Prostate gland (tissue), 2 donors: ENCODE measurements around the gene NTNG1. TPM values are rescaled to one million over a fixed set of nuclear protein-coding genes. Genes with fewer than 3 reads are reported as not detected.

Experiments
- DNase-seq: peaks from one replicate; pipeline ENCODE4 v3.0.0-alpha.2; 2019; ENCODE audit warnings: low spot score
- H3K27ac ChIP-seq, 2 donors: fragments of 200-600 bp; sonication (generic); 2 replicates each; pipeline ENCODE4 v1.5.1; 2017 to 2019
- H3K27me3 ChIP-seq: fragments of 200-600 bp; sonication (generic); replicated peaks from 2 replicates; pipeline ENCODE4 v1.5.1; 2019; ENCODE audit not compliant: insufficient read depth
- H3K36me3 ChIP-seq, 2 donors: fragments of 200-600 bp; sonication (generic); 1 replicate in 1 of 2; 2 replicates in 1 of 2; pipeline versions ENCODE4 v1.5.1 to v1.8.1; 2017 to 2019
- H3K4me1 ChIP-seq: fragments of 200-600 bp; sonication (generic); replicated peaks from 2 replicates; pipeline ENCODE4 v1.5.1; 2019
- H3K4me3 ChIP-seq, 2 donors: fragments of 200-600 bp; sonication (generic); 2 replicates each; pipeline ENCODE4 v1.5.1; 2017 to 2019
- H3K9me3 ChIP-seq: fragments of 200-600 bp; sonication (generic); 2 replicates; pipeline ENCODE4 v1.5.1; 2017
- POLR2A ChIP-seq: fragments of 450-650 bp; IDR thresholded peaks from one replicate; pipeline ENCODE4 v1.6.1; 2016; ENCODE audit warnings: antibody characterized with exemption, mild to moderate bottlenecking
- POLR2AphosphoS5 ChIP-seq: sonication (generic); formaldehyde crosslinking; IDR thresholded peaks from one replicate; pipeline ENCODE4 v1.6.1; 2017; ENCODE audit warnings: antibody characterized with exemption
- WGBS: methylation state at CpG from one replicate; pipeline ENCODE4 v1.1.5; 2018; 5-methylcytosine and 5-hydroxymethylcytosine counted together
- intact Hi-C: fragments of 100-400 bp; cut with DNase I; formaldehyde crosslinking; loops from one replicate; pipeline ENCODE4 v1.14.2; 2022
- total RNA-seq, 2 donors: library from RNA; depleted of rRNA; stranded (reverse); fragments of >200 nt; gene quantifications; one replicate each; pipeline ENCODE4 v1.1.0, GENCODE V29; 2016
- TF ChIP-seq, protein P1 (sequence below), 4 experiments: fragments of 200-600 bp in 2 of 4; fragments of 450-650 bp in 2 of 4; sonication (generic) in 2 of 4; IDR thresholded peaks; 1 replicate in 3 of 4; 2 replicates in 1 of 4; pipeline ENCODE4 v1.5.1; 2016 to 2019; ENCODE audit warnings: antibody characterized with exemption in 4 of 4, mild to moderate bottlenecking in 2 of 4, moderate library complexity in 2 of 4

NTNG1 gene
- total RNA-seq, 2 donors from 2014 or later = 2.6 to 5.1 TPM

DNA sequence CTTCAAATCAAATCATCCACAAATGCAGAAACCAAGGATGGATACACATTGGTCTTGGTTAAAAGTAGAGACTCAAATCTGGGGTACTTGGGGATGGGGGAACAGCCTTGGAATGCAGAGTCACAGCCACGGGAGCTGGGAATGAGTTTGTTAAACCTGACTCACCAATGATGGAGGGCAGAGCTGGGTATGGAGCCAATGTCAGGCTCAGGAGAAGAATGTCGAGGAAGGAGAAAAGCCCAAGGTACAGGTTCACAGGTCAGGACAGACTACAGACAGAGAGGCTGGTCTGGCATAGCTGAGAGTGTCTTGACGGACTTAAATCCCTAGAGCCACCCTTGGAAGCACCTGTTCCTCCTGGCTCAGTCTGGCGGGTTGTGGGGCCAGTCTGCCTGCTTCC is 237.6 kb downstream of the NTNG1 start:
- DNase-seq = no peak
- TF ChIP-seq POLR2A (no peak), POLR2AphosphoS5 (no peak)
- TF ChIP-seq, protein P1, sequence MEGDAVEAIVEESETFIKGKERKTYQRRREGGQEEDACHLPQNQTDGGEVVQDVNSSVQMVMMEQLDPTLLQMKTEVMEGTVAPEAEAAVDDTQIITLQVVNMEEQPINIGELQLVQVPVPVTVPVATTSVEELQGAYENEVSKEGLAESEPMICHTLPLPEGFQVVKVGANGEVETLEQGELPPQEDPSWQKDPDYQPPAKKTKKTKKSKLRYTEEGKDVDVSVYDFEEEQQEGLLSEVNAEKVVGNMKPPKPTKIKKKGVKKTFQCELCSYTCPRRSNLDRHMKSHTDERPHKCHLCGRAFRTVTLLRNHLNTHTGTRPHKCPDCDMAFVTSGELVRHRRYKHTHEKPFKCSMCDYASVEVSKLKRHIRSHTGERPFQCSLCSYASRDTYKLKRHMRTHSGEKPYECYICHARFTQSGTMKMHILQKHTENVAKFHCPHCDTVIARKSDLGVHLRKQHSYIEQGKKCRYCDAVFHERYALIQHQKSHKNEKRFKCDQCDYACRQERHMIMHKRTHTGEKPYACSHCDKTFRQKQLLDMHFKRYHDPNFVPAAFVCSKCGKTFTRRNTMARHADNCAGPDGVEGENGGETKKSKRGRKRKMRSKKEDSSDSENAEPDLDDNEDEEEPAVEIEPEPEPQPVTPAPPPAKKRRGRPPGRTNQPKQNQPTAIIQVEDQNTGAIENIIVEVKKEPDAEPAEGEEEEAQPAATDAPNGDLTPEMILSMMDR (IDR thresholded peaks at IDR 0.05) = no peak
- Histone ChIP-seq H3K36me3 (no peaks in the 10 kb centered on the region), H3K4me1 (no peaks in the 10 kb centered on the region), H3K4me3 (no peak overlapping the region), H3K27ac (no peak overlapping the region), H3K9me3 (no peaks in the 10 kb centered on the region), H3K27me3 (no peaks in the 10 kb centered on the region)
- 76% methylated on average over 4 of the region's 4 CpGs for WGBS
- intact Hi-C loops = no loop called here

DNA sequence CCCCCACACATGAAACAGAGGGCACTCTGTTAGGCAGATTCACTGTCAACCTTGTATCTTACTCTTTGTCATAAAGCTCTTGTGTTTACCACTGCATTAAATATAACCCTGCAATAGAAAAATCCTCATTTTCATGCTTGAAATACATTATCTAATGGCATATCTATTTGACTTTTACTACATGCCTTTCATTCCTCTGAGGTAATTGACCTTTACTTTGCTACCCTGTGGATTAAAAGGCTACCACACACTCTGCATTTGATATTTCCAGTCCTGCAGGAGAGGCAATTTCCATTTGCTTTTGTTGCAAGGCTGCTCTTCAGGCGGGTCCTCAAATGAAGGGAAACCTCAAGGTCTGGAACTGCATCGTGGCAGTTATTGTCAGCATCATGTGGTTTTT is 238.0 kb downstream of the NTNG1 start:
- intact Hi-C loops = no loop called here
- Histone ChIP-seq H3K27ac (no peak overlapping the region), H3K4me1 (no peaks in the 10 kb centered on the region), H3K36me3 (no peaks in the 10 kb centered on the region), H3K27me3 (no peaks in the 10 kb centered on the region), H3K9me3 (no peaks in the 10 kb centered on the region), H3K4me3 (no peak overlapping the region)
- DNase-seq = no peak
- 63% methylated on average over 2 of the region's 2 CpGs for WGBS
- no peak for TF ChIP-seq POLR2A
- TF ChIP-seq, protein P1 (IDR thresholded peaks at IDR 0.05) = no peak
- no peak for TF ChIP-seq POLR2AphosphoS5

DNA sequence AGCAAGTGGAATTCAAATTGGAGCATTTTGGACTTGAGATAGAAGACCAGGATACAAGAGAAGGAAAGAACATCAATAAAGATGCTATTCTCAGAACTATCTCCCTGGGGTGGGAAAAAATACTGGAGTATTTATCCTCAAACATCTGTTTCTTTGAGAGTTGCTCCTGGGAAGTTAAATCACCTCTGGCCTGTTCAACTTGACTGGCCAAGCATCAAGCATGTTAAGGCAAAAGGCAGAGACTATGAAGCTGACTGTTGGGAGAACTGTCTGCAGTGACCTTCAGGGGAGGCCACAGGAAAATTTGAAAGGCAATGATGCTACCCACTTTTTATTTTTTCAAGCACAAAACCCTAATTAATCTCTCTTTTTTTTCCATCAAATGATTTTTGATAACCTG is 239.0 kb downstream of the NTNG1 start:
- H3K4me1 ChIP-seq = no peaks in the 10 kb centered on the region
- H3K27me3 ChIP-seq = no peaks in the 10 kb centered on the region
- TF ChIP-seq, protein P1 (IDR thresholded peaks at IDR 0.05) = no peak
- TF ChIP-seq POLR2A = no peak
- TF ChIP-seq POLR2AphosphoS5 = no peak
- H3K27ac ChIP-seq = no peak overlapping the region
- H3K9me3 ChIP-seq = no peaks in the 10 kb centered on the region
- no peak overlapping the region for H3K4me3 ChIP-seq
- DNase-seq = no peak
- H3K36me3 ChIP-seq = no peaks in the 10 kb centered on the region
- intact Hi-C loops = no loop called here

DNA sequence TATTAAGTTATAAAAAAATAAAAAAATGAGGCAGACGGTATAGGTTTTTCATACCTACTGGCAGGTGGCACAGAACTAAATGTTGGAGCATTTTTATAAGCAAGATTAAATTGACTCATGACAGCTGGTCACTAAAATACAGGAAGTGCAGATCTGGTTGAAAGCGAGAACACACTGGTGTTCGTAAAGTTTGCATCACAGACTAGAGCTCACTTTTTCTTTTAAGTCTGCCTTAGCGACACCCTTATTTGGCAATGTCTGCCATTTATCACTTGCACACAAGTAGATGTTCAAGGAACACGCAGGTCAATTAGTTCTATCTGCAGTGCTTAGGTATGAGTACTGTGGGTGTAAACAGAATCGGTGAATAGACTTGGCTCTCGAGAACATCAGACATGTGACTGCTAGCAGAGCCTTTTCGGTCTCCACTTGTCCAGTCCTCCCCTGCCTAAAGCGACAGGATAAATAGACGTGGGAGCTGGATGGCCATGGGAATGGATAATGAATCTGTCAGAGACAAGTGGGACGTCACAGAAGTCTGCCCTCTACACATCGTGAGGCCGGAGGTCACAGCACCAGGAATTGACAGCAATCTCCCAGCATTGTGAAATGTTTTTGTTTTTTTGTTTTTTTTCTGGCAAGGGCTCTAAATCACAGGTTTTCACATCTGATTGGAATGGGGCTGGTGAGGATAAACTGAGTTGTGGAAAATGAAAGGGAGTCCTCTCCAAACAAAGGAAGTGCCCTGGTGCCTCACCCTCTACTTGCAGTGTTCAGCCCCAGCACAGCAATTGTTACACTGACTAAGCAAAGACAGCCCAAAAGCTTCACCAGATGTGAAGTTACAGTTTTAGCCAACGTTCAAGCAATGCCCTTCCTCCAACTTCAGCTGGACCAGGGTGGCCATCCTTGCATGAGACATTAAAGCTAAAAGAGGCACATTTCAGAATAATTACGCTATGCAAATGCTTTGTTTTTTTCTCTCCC is 248.9 kb downstream of the NTNG1 start:
- H3K27me3 ChIP-seq = no peaks in the 10 kb centered on the region
- no peak overlapping the region for H3K27ac ChIP-seq
- H3K9me3 ChIP-seq = no peaks in the 10 kb centered on the region
- DNase-seq = no peak
- 79% methylated on average over 15 of the region's 15 CpGs for WGBS
- TF ChIP-seq POLR2AphosphoS5 (no peak), POLR2A (no peak)
- TF ChIP-seq, protein P1 (IDR thresholded peaks at IDR 0.05) = no peak
- intact Hi-C loops = no loop called here
- H3K4me1 ChIP-seq = no peaks in the 10 kb centered on the region
- H3K36me3 ChIP-seq = no peaks in the 10 kb centered on the region
- no peak overlapping the region for H3K4me3 ChIP-seq

GRCh38 chr1:107394301-107394700 is 253.5 kb downstream of the NTNG1 start:
- no peak for DNase-seq
- Histone ChIP-seq H3K4me1 (no peaks in the 10 kb centered on the region), H3K36me3 (no peaks in the 10 kb centered on the region), H3K9me3 (no peaks in the 10 kb centered on the region), H3K27me3 (no peaks in the 10 kb centered on the region), H3K27ac (no peak overlapping the region), H3K4me3 (no peak overlapping the region)
- WGBS = 97% methylated on average over 3 of the region's 3 CpGs
- no peak for TF ChIP-seq POLR2AphosphoS5
- TF ChIP-seq POLR2A = no peak
- TF ChIP-seq, protein P1 (IDR thresholded peaks at IDR 0.05) = no peak
- intact Hi-C loops = no loop called here
